ENCODE data around the gene IRGC.

The IRGC gene

GRCh38 chr19:43767818-43768217, 51.9 kb downstream of the IRGC start:
- no peaks in the 10 kb centered on the region for H3K9me3 ChIP-seq (ENCODE audit: control insufficient read depth, low read length)
- H3K4me3 ChIP-seq (ENCODE audit: extremely low read depth, insufficient read depth, low read length, poor library complexity, severe bottlenecking), result no peak overlapping the region
- peaks cover 31% of the 10 kb centered on the region for H3K4me1 ChIP-seq (ENCODE audit: control insufficient read depth, insufficient read depth, low read length, poor library complexity, severe bottlenecking)
- no peaks in the 10 kb centered on the region for H3K36me3 ChIP-seq (ENCODE audit: control insufficient read depth, insufficient read depth, low read length)
- 80 to 90% methylated on average over 1 of the region's 1 CpG for WGBS, 2 experiments (ENCODE audit: insufficient coverage in 2 of 2)
- H3K27ac ChIP-seq (ENCODE audit: low read depth, low read length, severe bottlenecking), result no peak overlapping the region

GRCh38 chr19:43768273-43769050, 52.6 kb downstream of the IRGC start:
- no peak overlapping the region for H3K27ac ChIP-seq (ENCODE audit: low read depth, low read length, severe bottlenecking)
- no peaks in the 10 kb centered on the region for H3K9me3 ChIP-seq (ENCODE audit: control insufficient read depth, low read length)
- WGBS, 2 experiments (ENCODE audit: insufficient coverage in 2 of 2), result 85% methylated on average over 10 to 11 of the region's 15 CpGs
- H3K4me1 ChIP-seq (ENCODE audit: control insufficient read depth, insufficient read depth, low read length, poor library complexity, severe bottlenecking), result peaks cover 27% of the 10 kb centered on the region
- H3K4me3 ChIP-seq (ENCODE audit: extremely low read depth, insufficient read depth, low read length, poor library complexity, severe bottlenecking), result no peak overlapping the region
- no peaks in the 10 kb centered on the region for H3K36me3 ChIP-seq (ENCODE audit: control insufficient read depth, insufficient read depth, low read length)

GRCh38 chr19:43769256-43769655, 53.4 kb downstream of the IRGC start:
- H3K4me3 ChIP-seq (ENCODE audit: extremely low read depth, insufficient read depth, low read length, poor library complexity, severe bottlenecking), result no peak overlapping the region
- 90 to 95% methylated on average over 12 to 13 of the region's 14 CpGs for WGBS, 2 experiments (ENCODE audit: insufficient coverage in 2 of 2)
- no peak overlapping the region for H3K27ac ChIP-seq (ENCODE audit: low read depth, low read length, severe bottlenecking)
- H3K9me3 ChIP-seq (ENCODE audit: control insufficient read depth, low read length), result no peaks in the 10 kb centered on the region
- H3K36me3 ChIP-seq (ENCODE audit: control insufficient read depth, insufficient read depth, low read length), result no peaks in the 10 kb centered on the region
- peaks cover 27% of the 10 kb centered on the region for H3K4me1 ChIP-seq (ENCODE audit: control insufficient read depth, insufficient read depth, low read length, poor library complexity, severe bottlenecking)

Measured in mesodermal cell (in vitro differentiated cells).